K562 (cell line): ENCODE data around the gene SEC22C. TPM values are rescaled to one million over a fixed set of nuclear protein-coding genes. Genes with fewer than 3 reads are reported as not detected.

ENCODE experiments used
- ADNP ChIP-seq: fragments of 200-800 bp; sonication (Bioruptor generic); IDR thresholded peaks from 2 replicates; pipeline ENCODE4 v1.6.1; 2016; ENCODE audit warnings: missing genetic modification characterization, missing compliant biosample characterization
- ATF7 ChIP-seq: fragments of 450-650 bp; IDR thresholded peaks from 2 replicates; pipeline ENCODE4 v1.7.1; 2014; ENCODE audit warnings: mild to moderate bottlenecking, moderate library complexity
- HDAC6 ChIP-seq: IDR thresholded peaks from 2 replicates; pipeline ENCODE4 v1.6.1; 2012; ENCODE audit warnings: low read depth, mild to moderate bottlenecking, control low read depth, inconsistent platforms, low read length, moderate library complexity
- HNRNPL ChIP-seq: fragments of 200-400 bp; formaldehyde crosslinking; IDR thresholded peaks from 2 replicates; pipeline ENCODE4 v1.6.1; 2017; ENCODE audit warnings: low read depth, mild to moderate bottlenecking, low read length
- ILF3 ChIP-seq: fragments of 450-650 bp; IDR thresholded peaks from 2 replicates; pipeline ENCODE4 v1.6.1; 2018; ENCODE audit warnings: antibody characterized with exemption, mild to moderate bottlenecking, moderate library complexity, borderline replicate concordance
- MYBL2 ChIP-seq, 2 experiments: fragments of 450-650 bp in 1 of 2; sonication (generic) in 1 of 2; formaldehyde crosslinking in 1 of 2; IDR thresholded peaks; 2 replicates each; pipeline versions ENCODE4 v1.6.1 to v1.8.1; 2017 to 2022; ENCODE audit warnings: borderline replicate concordance in 1 of 2, inconsistent platforms in 1 of 2, low read depth in 1 of 2, mild to moderate bottlenecking in 1 of 2, missing genetic modification reagents in 1 of 2, moderate library complexity in 1 of 2
- PHF20 ChIP-seq: fragments of 450-650 bp; IDR thresholded peaks from 2 replicates; pipeline ENCODE4 v1.6.1; 2018; ENCODE audit not compliant: partially characterized antibody
- POLR2A ChIP-seq: fragments of 450-650 bp; conservative IDR thresholded peaks from 2 replicates; pipeline ENCODE4 v1.6.1; 2016
- RFX7 ChIP-seq: fragments of 250-450 bp; sonication (Bioruptor Pico); IDR thresholded peaks from 2 replicates; pipeline ENCODE4 v1.5.1; 2021; ENCODE audit warnings: mild to moderate bottlenecking
- RNF219 ChIP-seq: fragments of 250-450 bp; sonication (Bioruptor Pico); IDR thresholded peaks from 2 replicates; pipeline ENCODE4 v1.5.0; 2022; ENCODE audit warnings: mild to moderate bottlenecking
- RUNX1 ChIP-seq: sonication (generic); IDR thresholded peaks from 2 replicates; pipeline ENCODE4 v1.6.1; 2016; ENCODE audit warnings: antibody characterized with exemption, low read depth
- SRSF7 ChIP-seq: fragments of 200-400 bp; formaldehyde crosslinking; optimal IDR thresholded peaks from 2 replicates; pipeline ENCODE3; 2017; ENCODE audit warnings: mild to moderate bottlenecking, low read depth, low read length
- TARDBP ChIP-seq: fragments of 450-650 bp; IDR thresholded peaks from 2 replicates; pipeline ENCODE4 v1.6.1; 2016
- ZNF263 ChIP-seq: sonication (generic); formaldehyde crosslinking; IDR thresholded peaks from 2 replicates; pipeline ENCODE4 v1.8.0; 2022; ENCODE audit warnings: mild to moderate bottlenecking, missing genetic modification reagents, borderline replicate concordance
- polyA plus RNA-seq, 8 experiments: library from polyadenylated mRNA; depleted of rRNA in 4 of 8; stranded (reverse) in 5 of 8; unstranded in 3 of 8; fragments of >200 nt; fragmentation: Nextera tagmentation in 2 of 8; fragmentation: Illumina TruSeq in 1 of 8; extraction: Ambion mirVana in 2 of 8; extraction: Trizol in 1 of 8; gene quantifications; 2 replicates each; pipeline versions ENCODE4 v1.2.1 to v1.2.3, GENCODE V29; 2011 to 2014; ENCODE audit warnings: inconsistent platforms in 1 of 8, missing spikeins in 1 of 8
- total RNA-seq, 7 experiments: library from RNA; depleted of rRNA in 6 of 7; stranded (reverse); fragments of >200 nt in 6 of 7; fragmentation: Illumina TruSeq in 2 of 7; extraction: Trizol in 2 of 7; gene quantifications; 2 replicates each; pipeline versions ENCODE4 v1.2.1 to v1.2.3, GENCODE V29; 2011 to 2021; ENCODE audit warnings: low replicate concordance in 1 of 7
- TF ChIP-seq, protein P1 (sequence below), 3 experiments: IDR thresholded peaks in 2 of 3; conservative IDR thresholded peaks in 1 of 3; 2 replicates each; pipeline ENCODE4 v1.5.1; 2011 to 2012; ENCODE audit warnings: low read length in 3 of 3, mild to moderate bottlenecking in 3 of 3, control low read depth in 2 of 3, improper control_type of control experiment in 1 of 3, inconsistent platforms in 1 of 3, low read depth in 1 of 3, mixed read lengths in 1 of 3, moderate library complexity in 1 of 3; ENCODE audit not compliant: insufficient read depth in 2 of 3
- TF ChIP-seq, protein P2 (sequence below): fragments of 450-650 bp; IDR thresholded peaks from 2 replicates; pipeline ENCODE4 v1.6.1; 2016; ENCODE audit warnings: low read depth, mild to moderate bottlenecking, moderate library complexity
- TF ChIP-seq, protein P3 (sequence below): fragments of 450-650 bp; IDR thresholded peaks from 2 replicates; pipeline ENCODE4 v1.6.1; 2016; ENCODE audit warnings: mild to moderate bottlenecking

The SEC22C gene
- total and polyA plus RNA-seq, 9 of the 15 experiments (the other 6 are each of a cell fraction or from before 2014, with no cell fraction given), result 35.6 to 68.4 (median 50.7) TPM

- TF ChIP-seq, protein P1, sequence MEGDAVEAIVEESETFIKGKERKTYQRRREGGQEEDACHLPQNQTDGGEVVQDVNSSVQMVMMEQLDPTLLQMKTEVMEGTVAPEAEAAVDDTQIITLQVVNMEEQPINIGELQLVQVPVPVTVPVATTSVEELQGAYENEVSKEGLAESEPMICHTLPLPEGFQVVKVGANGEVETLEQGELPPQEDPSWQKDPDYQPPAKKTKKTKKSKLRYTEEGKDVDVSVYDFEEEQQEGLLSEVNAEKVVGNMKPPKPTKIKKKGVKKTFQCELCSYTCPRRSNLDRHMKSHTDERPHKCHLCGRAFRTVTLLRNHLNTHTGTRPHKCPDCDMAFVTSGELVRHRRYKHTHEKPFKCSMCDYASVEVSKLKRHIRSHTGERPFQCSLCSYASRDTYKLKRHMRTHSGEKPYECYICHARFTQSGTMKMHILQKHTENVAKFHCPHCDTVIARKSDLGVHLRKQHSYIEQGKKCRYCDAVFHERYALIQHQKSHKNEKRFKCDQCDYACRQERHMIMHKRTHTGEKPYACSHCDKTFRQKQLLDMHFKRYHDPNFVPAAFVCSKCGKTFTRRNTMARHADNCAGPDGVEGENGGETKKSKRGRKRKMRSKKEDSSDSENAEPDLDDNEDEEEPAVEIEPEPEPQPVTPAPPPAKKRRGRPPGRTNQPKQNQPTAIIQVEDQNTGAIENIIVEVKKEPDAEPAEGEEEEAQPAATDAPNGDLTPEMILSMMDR (IDR thresholded peaks at IDR 0.05 in 2 of 3, conservative IDR thresholded peaks at IDR 0.05 in 1 of 3; ENCODE audit: insufficient read depth in 2 of 3, low read depth in 1 of 3, low read length in 3 of 3), result peak in 2 of 3 experiments; percentile 26 to 45; a peak in 2 of 6 replicates
- TF ChIP-seq RNF219 (CRISPR knock-in tag) (no peak), RUNX1 (no peak), POLR2A (peak; percentile 97), ILF3 (no peak), MYBL2 (IDR thresholded peaks at IDR 0.05; ENCODE audit: low read depth) (no peak), MYBL2 (CRISPR knock-in tag; IDR thresholded peaks at IDR 0.05; ENCODE audit: borderline replicate concordance) (no peak), HDAC6 (no peak), TARDBP (no peak), ZNF263 (CRISPR knock-in tag) (peak; percentile 38; the same call in 1 of the 2 replicates), SRSF7 (no peak), ADNP (no peak), RFX7 (CRISPR knock-in tag) (no peak), HNRNPL (no peak), ATF7 (peak; percentile 92), PHF20 (peak; percentile 72)
- TF ChIP-seq, protein P2, sequence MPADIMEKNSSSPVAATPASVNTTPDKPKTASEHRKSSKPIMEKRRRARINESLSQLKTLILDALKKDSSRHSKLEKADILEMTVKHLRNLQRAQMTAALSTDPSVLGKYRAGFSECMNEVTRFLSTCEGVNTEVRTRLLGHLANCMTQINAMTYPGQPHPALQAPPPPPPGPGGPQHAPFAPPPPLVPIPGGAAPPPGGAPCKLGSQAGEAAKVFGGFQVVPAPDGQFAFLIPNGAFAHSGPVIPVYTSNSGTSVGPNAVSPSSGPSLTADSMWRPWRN, result no peak
- TF ChIP-seq, protein P3, sequence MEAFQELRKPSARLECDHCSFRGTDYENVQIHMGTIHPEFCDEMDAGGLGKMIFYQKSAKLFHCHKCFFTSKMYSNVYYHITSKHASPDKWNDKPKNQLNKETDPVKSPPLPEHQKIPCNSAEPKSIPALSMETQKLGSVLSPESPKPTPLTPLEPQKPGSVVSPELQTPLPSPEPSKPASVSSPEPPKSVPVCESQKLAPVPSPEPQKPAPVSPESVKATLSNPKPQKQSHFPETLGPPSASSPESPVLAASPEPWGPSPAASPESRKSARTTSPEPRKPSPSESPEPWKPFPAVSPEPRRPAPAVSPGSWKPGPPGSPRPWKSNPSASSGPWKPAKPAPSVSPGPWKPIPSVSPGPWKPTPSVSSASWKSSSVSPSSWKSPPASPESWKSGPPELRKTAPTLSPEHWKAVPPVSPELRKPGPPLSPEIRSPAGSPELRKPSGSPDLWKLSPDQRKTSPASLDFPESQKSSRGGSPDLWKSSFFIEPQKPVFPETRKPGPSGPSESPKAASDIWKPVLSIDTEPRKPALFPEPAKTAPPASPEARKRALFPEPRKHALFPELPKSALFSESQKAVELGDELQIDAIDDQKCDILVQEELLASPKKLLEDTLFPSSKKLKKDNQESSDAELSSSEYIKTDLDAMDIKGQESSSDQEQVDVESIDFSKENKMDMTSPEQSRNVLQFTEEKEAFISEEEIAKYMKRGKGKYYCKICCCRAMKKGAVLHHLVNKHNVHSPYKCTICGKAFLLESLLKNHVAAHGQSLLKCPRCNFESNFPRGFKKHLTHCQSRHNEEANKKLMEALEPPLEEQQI, result peak; percentile 15; the same call in 1 of the 2 replicates
These were observed 18.6 kb upstream of the SEC22C start, which contains the start of gene NKTR (continued) for GRCh38 chr3:42600111-42600957.
